Fibroblast of lung (primary cell): ENCODE results near the gene TSHZ1.

Experiments used
- EZH2 ChIP-seq: IDR thresholded peaks from 2 replicates; pipeline ENCODE4 v1.5.1; 2012; ENCODE audit warnings: low read length, control low read depth, mild to moderate bottlenecking; ENCODE audit errors: missing control alignments
- TF ChIP-seq, protein P1 (sequence below), 2 donors: IDR thresholded peaks in 1 of 2; conservative IDR thresholded peaks in 1 of 2; 1 replicate in 1 of 2; 2 replicates in 1 of 2; pipeline ENCODE4 v1.5.1; 2011 to 2012; ENCODE audit warnings: low read length in 2 of 2, control low read depth in 1 of 2, inconsistent platforms in 1 of 2, low read depth in 1 of 2, mild to moderate bottlenecking in 1 of 2

DNA sequence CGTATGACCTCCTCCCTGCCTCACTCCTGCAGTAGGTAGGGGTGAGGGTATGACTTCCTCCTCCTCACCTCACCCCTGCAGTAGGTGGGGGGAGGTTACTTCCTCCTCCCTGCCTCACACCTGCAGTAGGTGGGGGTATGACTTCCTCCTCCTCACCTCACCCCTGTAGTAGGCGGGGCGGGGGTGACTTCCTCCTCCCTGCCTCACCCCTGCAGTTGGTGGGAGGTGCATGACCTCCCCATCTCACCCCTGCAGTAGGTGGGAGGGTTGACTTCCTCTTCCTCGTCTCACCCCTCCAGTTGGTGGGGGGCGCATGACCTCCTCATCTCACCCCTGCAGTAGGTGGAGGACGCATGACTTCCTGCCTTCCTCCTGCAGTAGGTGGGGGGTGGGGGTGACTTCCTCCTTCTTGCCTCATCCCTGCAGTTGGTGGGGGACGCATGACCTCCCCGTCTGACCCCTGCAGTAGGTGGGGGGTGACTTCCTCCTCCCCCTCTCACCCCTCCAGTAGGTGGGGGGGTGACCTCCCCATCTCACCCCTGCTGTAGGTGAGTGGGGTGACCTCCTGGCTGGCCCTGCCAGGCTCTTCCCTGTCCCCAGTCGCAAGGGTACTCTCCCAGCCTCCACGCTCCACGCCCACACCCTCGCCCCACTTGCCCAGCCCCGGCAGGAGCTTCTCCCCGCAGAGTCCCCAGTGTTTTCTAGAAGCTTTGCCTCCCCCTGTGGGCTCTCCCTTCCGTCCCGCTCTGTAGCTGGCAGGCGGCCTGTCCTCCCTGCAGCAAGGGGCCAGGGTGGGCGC is 39.3 kb downstream of the TSHZ1 start:
- TF ChIP-seq, protein P1, sequence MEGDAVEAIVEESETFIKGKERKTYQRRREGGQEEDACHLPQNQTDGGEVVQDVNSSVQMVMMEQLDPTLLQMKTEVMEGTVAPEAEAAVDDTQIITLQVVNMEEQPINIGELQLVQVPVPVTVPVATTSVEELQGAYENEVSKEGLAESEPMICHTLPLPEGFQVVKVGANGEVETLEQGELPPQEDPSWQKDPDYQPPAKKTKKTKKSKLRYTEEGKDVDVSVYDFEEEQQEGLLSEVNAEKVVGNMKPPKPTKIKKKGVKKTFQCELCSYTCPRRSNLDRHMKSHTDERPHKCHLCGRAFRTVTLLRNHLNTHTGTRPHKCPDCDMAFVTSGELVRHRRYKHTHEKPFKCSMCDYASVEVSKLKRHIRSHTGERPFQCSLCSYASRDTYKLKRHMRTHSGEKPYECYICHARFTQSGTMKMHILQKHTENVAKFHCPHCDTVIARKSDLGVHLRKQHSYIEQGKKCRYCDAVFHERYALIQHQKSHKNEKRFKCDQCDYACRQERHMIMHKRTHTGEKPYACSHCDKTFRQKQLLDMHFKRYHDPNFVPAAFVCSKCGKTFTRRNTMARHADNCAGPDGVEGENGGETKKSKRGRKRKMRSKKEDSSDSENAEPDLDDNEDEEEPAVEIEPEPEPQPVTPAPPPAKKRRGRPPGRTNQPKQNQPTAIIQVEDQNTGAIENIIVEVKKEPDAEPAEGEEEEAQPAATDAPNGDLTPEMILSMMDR (conservative IDR thresholded peaks at IDR 0.05 in 1 of 2, IDR thresholded peaks at IDR 0.05 in 1 of 2; ENCODE audit: low read depth in 1 of 2, low read length in 2 of 2) = no peak
- no peak for TF ChIP-seq EZH2
